Breast epithelium (tissue), 3 donors: Measurements from ENCODE around the gene PRR7.

Source experiments
- CTCF ChIP-seq, 3 donors: fragments of 450-650 bp; IDR thresholded peaks; one replicate each; pipeline ENCODE4 v1.5.1; 2016 to 2017; ENCODE audit warnings: antibody characterized with exemption in 3 of 3, mild to moderate bottlenecking in 3 of 3, moderate library complexity in 3 of 3
- POLR2A ChIP-seq: fragments of 450-650 bp; IDR thresholded peaks from one replicate; pipeline ENCODE4 v1.6.1; 2016; ENCODE audit warnings: antibody characterized with exemption, mild to moderate bottlenecking, moderate library complexity
- POLR2AphosphoS5 ChIP-seq, 3 donors: sonication (generic); formaldehyde crosslinking; IDR thresholded peaks; one replicate each; pipeline ENCODE4 v1.6.1; 2017; ENCODE audit warnings: antibody characterized with exemption in 3 of 3

- TF ChIP-seq CTCF (IDR thresholded peaks at IDR 0.05) (no peak), POLR2A (no peak), POLR2AphosphoS5 (IDR thresholded peaks at IDR 0.05) (no peak)
Measured at GRCh38 chr5:177410575-177410974, 36.0 kb upstream of the PRR7 start.
